SK-N-SH (cell line): ENCODE data around the gene TRMU.

Experiments
- FOXM1 ChIP-seq: IDR thresholded peaks from 2 replicates; pipeline ENCODE4 v1.4.0; 2012; ENCODE audit warnings: low read depth, mild to moderate bottlenecking
- POLR2AphosphoS5 ChIP-seq: IDR thresholded peaks from 2 replicates; pipeline ENCODE4 v1.6.1; 2012; ENCODE audit warnings: low read depth, low read length
- RAD21 ChIP-seq: IDR thresholded peaks from 2 replicates; pipeline ENCODE4 v1.6.1; 2012; ENCODE audit warnings: mild to moderate bottlenecking, low read length
- RCOR1 ChIP-seq: fragments of 150-350 bp; IDR thresholded peaks from 2 replicates; pipeline ENCODE4 v1.6.1; 2017; ENCODE audit warnings: antibody characterized with exemption, low read length
- TCF12 ChIP-seq: IDR thresholded peaks from 2 replicates; pipeline ENCODE4 v1.4.0; 2012
- TF ChIP-seq, protein P1 (sequence below): IDR thresholded peaks from 2 replicates; pipeline ENCODE4 v1.4.0; 2012; ENCODE audit warnings: low read depth
- TF ChIP-seq, protein P2 (sequence below): fragments of 200-600 bp; sonication (generic); IDR thresholded peaks from 2 replicates; pipeline ENCODE4 v1.6.1; 2017; ENCODE audit warnings: antibody characterized with exemption, mild to moderate bottlenecking, moderate library complexity

DNA sequence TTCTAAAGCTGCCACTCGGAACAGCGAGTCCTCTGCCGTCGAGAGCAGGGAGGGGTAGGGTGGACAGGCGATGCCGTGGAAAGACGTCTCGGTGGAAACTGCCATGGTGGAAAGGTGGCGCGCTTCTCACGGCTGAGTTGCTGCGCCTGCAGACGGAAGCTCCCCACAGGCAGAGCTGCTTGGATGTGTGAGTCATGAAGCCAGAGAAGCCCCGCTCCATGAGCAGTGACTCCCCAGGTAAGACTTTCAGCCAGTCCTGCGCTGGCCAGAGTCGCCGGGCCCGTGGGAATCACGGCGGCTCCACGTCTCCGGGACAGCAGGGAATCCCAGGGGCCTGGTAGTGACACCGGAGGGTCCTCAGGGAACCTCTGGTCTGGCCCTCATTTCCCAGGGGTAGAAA is 4.0 kb upstream of the TRMU start:
- TF ChIP-seq, protein P1, sequence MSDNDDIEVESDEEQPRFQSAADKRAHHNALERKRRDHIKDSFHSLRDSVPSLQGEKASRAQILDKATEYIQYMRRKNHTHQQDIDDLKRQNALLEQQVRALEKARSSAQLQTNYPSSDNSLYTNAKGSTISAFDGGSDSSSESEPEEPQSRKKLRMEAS = no peak
- TF ChIP-seq RCOR1 = no peak
- no peak for TF ChIP-seq TCF12
- TF ChIP-seq, protein P2, sequence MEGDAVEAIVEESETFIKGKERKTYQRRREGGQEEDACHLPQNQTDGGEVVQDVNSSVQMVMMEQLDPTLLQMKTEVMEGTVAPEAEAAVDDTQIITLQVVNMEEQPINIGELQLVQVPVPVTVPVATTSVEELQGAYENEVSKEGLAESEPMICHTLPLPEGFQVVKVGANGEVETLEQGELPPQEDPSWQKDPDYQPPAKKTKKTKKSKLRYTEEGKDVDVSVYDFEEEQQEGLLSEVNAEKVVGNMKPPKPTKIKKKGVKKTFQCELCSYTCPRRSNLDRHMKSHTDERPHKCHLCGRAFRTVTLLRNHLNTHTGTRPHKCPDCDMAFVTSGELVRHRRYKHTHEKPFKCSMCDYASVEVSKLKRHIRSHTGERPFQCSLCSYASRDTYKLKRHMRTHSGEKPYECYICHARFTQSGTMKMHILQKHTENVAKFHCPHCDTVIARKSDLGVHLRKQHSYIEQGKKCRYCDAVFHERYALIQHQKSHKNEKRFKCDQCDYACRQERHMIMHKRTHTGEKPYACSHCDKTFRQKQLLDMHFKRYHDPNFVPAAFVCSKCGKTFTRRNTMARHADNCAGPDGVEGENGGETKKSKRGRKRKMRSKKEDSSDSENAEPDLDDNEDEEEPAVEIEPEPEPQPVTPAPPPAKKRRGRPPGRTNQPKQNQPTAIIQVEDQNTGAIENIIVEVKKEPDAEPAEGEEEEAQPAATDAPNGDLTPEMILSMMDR = no peak
- no peak for TF ChIP-seq POLR2AphosphoS5
- TF ChIP-seq RAD21 = no peak
- TF ChIP-seq FOXM1 = no peak
